Neural cell (in vitro differentiated cells): ENCODE measurements around the gene KMO.

Experiments
- CTCF ChIP-seq: fragments of 450-650 bp; IDR thresholded peaks from 2 replicates; pipeline ENCODE4 v1.5.1; 2014; ENCODE audit warnings: antibody characterized with exemption, mild to moderate bottlenecking, moderate library complexity; ENCODE audit not compliant: poor library complexity, severe bottlenecking
- EP300 ChIP-seq: fragments of 450-650 bp; conservative IDR thresholded peaks from 2 replicates; pipeline ENCODE4 v1.6.1; 2014; ENCODE audit warnings: antibody characterized with exemption, mild to moderate bottlenecking, moderate library complexity; ENCODE audit not compliant: poor library complexity, severe bottlenecking
- EZH2 ChIP-seq: fragments of 200-600, 300-800 bp; shearing (Covaris generic), sonication (generic); IDR thresholded peaks from 2 replicates; pipeline ENCODE4 v1.6.1; 2014; ENCODE audit warnings: antibody characterized with exemption, low read length, borderline replicate concordance, mild to moderate bottlenecking; ENCODE audit not compliant: insufficient read depth, poor library complexity, severe bottlenecking
- RAD21 ChIP-seq: fragments of 450-650 bp; conservative IDR thresholded peaks from 2 replicates; pipeline ENCODE4 v1.6.1; 2014; ENCODE audit warnings: antibody characterized with exemption, mild to moderate bottlenecking, moderate library complexity

GRCh38 chr1:241638099-241638682 is 106.0 kb downstream of the KMO start:
- no peak for TF ChIP-seq CTCF
- TF ChIP-seq EZH2: no peak
- no peak for TF ChIP-seq EP300
- no peak for TF ChIP-seq RAD21
